Activated CD4-positive, alpha-beta T cell treated with anti-CD3 and anti-CD28 coated beads, Interleukin-2, amount 10 ng/mL, durations not matched to agents 7 days and 5 days (primary cell): ENCODE results near the gene FNDC8. TPM values are rescaled to one million over a fixed set of nuclear protein-coding genes. Genes with fewer than 3 reads are reported as not detected.
"Not testable (repeated sequence)": the region's sequence is repeated elsewhere in the genome, so short reads cannot be mapped to it uniquely, and the experiment has no call there.

Source experiments
- CTCF ChIA-PET: fragments of 350-600 bp; sonication (Branson Sonifier 250); formaldehyde crosslinking; loops from one replicate; lab custom pipeline; 2021; ENCODE audit warnings: antibody characterized with exemption; lab: Charles Lee
- POLR2A ChIA-PET: fragments of 350-600 bp; sonication (Branson Sonifier 250); formaldehyde crosslinking; loops from one replicate; lab custom pipeline; 2021; ENCODE audit warnings: antibody characterized with exemption; lab: Charles Lee
- DNase-seq: peaks from one replicate; pipeline ENCODE4 v3.0.0-alpha.2; 2020
- H3K27ac Mint-ChIP-seq: one replicate; pipeline ENCODE4 v1.8.0; 2021; ENCODE audit warnings: mild to moderate bottlenecking, moderate library complexity, mixed read lengths
- H3K27me3 Mint-ChIP-seq: one replicate; pipeline ENCODE4 v1.8.0; 2021; ENCODE audit warnings: mixed read lengths
- H3K36me3 Mint-ChIP-seq: one replicate; pipeline ENCODE4 v1.8.0; 2021; ENCODE audit warnings: low read depth, mixed read lengths
- H3K4me1 Mint-ChIP-seq: one replicate; pipeline ENCODE4 v1.8.0; 2021; ENCODE audit warnings: mixed read lengths
- H3K4me3 Mint-ChIP-seq: one replicate; pipeline ENCODE4 v1.8.0; 2021; ENCODE audit warnings: mild to moderate bottlenecking, moderate library complexity, mixed read lengths
- H3K9me3 Mint-ChIP-seq: one replicate; pipeline ENCODE4 v1.8.0; 2021; ENCODE audit warnings: mixed read lengths
- total RNA-seq, 2 experiments: library from RNA; stranded (reverse); gene quantifications; one replicate each; pipeline ENCODE4 v1.2.3, GENCODE V29; 2021

Gene FNDC8
- total RNA-seq, 2 experiments from 2014 or later: not detected

GRCh38 chr17:35151080-35151479 lies 29.7 kb downstream of the FNDC8 start:
- DNase-seq, POLR2A ChIA-PET, H3K27ac Mint-ChIP-seq, H3K4me1 Mint-ChIP-seq, H3K4me3 Mint-ChIP-seq, H3K9me3 Mint-ChIP-seq, H3K27me3 Mint-ChIP-seq, H3K36me3 Mint-ChIP-seq: not testable (repeated sequence)
- CTCF ChIA-PET: interaction anchor here (1.1 kb wide), 1 partner anchor 10 kb away, joined by 3 read pairs; no protein-coding TSS in a partner anchor

GRCh38 chr17:35152421-35153140 lies 31.2 kb downstream of the FNDC8 start:
- H3K4me3 Mint-ChIP-seq: no peak overlapping the region
- peaks cover 3% of the 10 kb centered on the region for H3K4me1 Mint-ChIP-seq
- ChIA-PET CTCF (interaction anchor here (0.8 kb wide), 1 partner anchor 61 kb away, joined by 5 read pairs; no protein-coding TSS in a partner anchor), POLR2A (no interaction called here)
- H3K27me3 Mint-ChIP-seq: peaks cover 6% of the 10 kb centered on the region
- no peak for DNase-seq
- no peak overlapping the region for H3K27ac Mint-ChIP-seq
- no peaks in the 10 kb centered on the region for H3K9me3 Mint-ChIP-seq
- H3K36me3 Mint-ChIP-seq: no peaks in the 10 kb centered on the region

- no peak overlapping the region for H3K4me3 Mint-ChIP-seq
- no peaks in the 10 kb centered on the region for H3K36me3 Mint-ChIP-seq
- CTCF ChIA-PET: interaction anchor here (0.8 to 1.0 kb wide), 2 partner anchors 11 to 20 kb away, joined by 3 read pairs; no protein-coding TSS in a partner anchor
- peaks cover 3% of the 10 kb centered on the region for H3K9me3 Mint-ChIP-seq
- H3K27me3 Mint-ChIP-seq: peaks cover 9% of the 10 kb centered on the region
- peaks cover 9% of the 10 kb centered on the region for H3K4me1 Mint-ChIP-seq
- no peak overlapping the region for H3K27ac Mint-ChIP-seq
- POLR2A ChIA-PET: no interaction called here
- no peak for DNase-seq
Measured at GRCh38 chr17:35154196-35155165, 33.1 kb downstream of the FNDC8 start.

GRCh38 chr17:35155246-35155645 lies 33.8 kb downstream of the FNDC8 start:
- ChIA-PET POLR2A (no interaction called here), CTCF (interaction anchor here (1.6 kb wide), 1 partner anchor 8 kb away, joined by 4 read pairs; the partner anchor contains the start of gene UNC45B)
- Mint-ChIP-seq H3K4me3 (no peak overlapping the region), H3K27ac (no peak overlapping the region), H3K36me3 (peaks cover 5% of the 10 kb centered on the region), H3K9me3 (peaks cover 6% of the 10 kb centered on the region), H3K4me1 (peaks cover 16% of the 10 kb centered on the region), H3K27me3 (peaks cover 9% of the 10 kb centered on the region)
- DNase-seq: no peak

GRCh38 chr17:35159940-35160339 lies 38.5 kb downstream of the FNDC8 start:
- Mint-ChIP-seq H3K4me3 (no peak overlapping the region), H3K27me3 (peaks cover 3% of the 10 kb centered on the region), H3K4me1 (peaks cover 44% of the 10 kb centered on the region), H3K9me3 (peaks cover 12% of the 10 kb centered on the region), H3K27ac (no peak overlapping the region), H3K36me3 (peaks cover 12% of the 10 kb centered on the region)
- POLR2A ChIA-PET: no interaction called here
- DNase-seq: no peak
- CTCF ChIA-PET: no interaction called here

GRCh38 chr17:35160354-35161201 lies 39.2 kb downstream of the FNDC8 start:
- peaks cover 50% of the 10 kb centered on the region for H3K4me1 Mint-ChIP-seq
- ChIA-PET CTCF (interaction anchor here (0.7 to 1.4 kb wide), 2 partner anchors 71 to 392 kb away, joined by 3 read pairs; no protein-coding TSS in a partner anchor), POLR2A (interaction anchor here (0.6 kb wide), 1 partner anchor 454 kb away, joined by 3 read pairs; no protein-coding TSS in a partner anchor)
- peaks cover 3% of the 10 kb centered on the region for H3K27me3 Mint-ChIP-seq
- H3K36me3 Mint-ChIP-seq: peaks cover 12% of the 10 kb centered on the region
- peaks cover 12% of the 10 kb centered on the region for H3K9me3 Mint-ChIP-seq
- H3K4me3 Mint-ChIP-seq: no peak overlapping the region
- DNase-seq: peak; percentile 27
- peak overlapping the region; percentile 82 for H3K27ac Mint-ChIP-seq

GRCh38 chr17:35161281-35161761 lies 39.9 kb downstream of the FNDC8 start:
- H3K9me3 Mint-ChIP-seq: peaks cover 12% of the 10 kb centered on the region
- H3K27ac Mint-ChIP-seq: peak overlapping the region; percentile 82
- peaks cover 49% of the 10 kb centered on the region for H3K4me1 Mint-ChIP-seq
- H3K27me3 Mint-ChIP-seq: peaks cover 3% of the 10 kb centered on the region
- DNase-seq: peak; percentile 35
- ChIA-PET CTCF (interaction anchor here (0.7 to 1.4 kb wide), 2 partner anchors 72 to 391 kb away, joined by 3 read pairs; no protein-coding TSS in a partner anchor), POLR2A (interaction anchor here (0.7 kb wide), 1 partner anchor 337 kb away, joined by 3 read pairs; no protein-coding TSS in a partner anchor)
- H3K36me3 Mint-ChIP-seq: peaks cover 12% of the 10 kb centered on the region
- H3K4me3 Mint-ChIP-seq: peak overlapping the region; percentile 5

- Mint-ChIP-seq H3K36me3 (peaks cover 12% of the 10 kb centered on the region), H3K4me1 (peaks cover 50% of the 10 kb centered on the region), H3K27ac (no peak overlapping the region), H3K27me3 (peaks cover 3% of the 10 kb centered on the region), H3K4me3 (no peak overlapping the region), H3K9me3 (peaks cover 12% of the 10 kb centered on the region)
- ChIA-PET CTCF (interaction anchor here (1.1 to 1.5 kb wide), 2 partner anchors 11 to 15 kb away, joined by 3 read pairs; partner anchors contain the start of gene UNC45B), POLR2A (no interaction called here)
- no peak for DNase-seq
Measured at GRCh38 chr17:35162755-35163154, 41.3 kb downstream of the FNDC8 start.

- POLR2A ChIA-PET: no interaction called here
- CTCF ChIA-PET: interaction anchor here (0.7 to 1.8 kb wide), 3 partner anchors 10 to 32 kb away, joined by 3 to 4 read pairs (median 3); no protein-coding TSS in a partner anchor
- H3K4me1 Mint-ChIP-seq: peaks cover 47% of the 10 kb centered on the region
- no peak overlapping the region for H3K4me3 Mint-ChIP-seq
- no peak for DNase-seq
- peaks cover 9% of the 10 kb centered on the region for H3K9me3 Mint-ChIP-seq
- peaks cover 12% of the 10 kb centered on the region for H3K36me3 Mint-ChIP-seq
- H3K27ac Mint-ChIP-seq: no peak overlapping the region
- H3K27me3 Mint-ChIP-seq: no peaks in the 10 kb centered on the region
Measured at GRCh38 chr17:35163886-35164285, 42.5 kb downstream of the FNDC8 start.

- peak overlapping the region; percentile 44 for H3K27ac Mint-ChIP-seq
- peaks cover 41% of the 10 kb centered on the region for H3K4me1 Mint-ChIP-seq
- ChIA-PET CTCF (interaction anchor here (0.6 to 1.8 kb wide), 7 partner anchors 13 to 449 kb away, joined by 3 to 6 read pairs (median 3); partner anchors contain the start of gene PEX12), POLR2A (no interaction called here)
- H3K9me3 Mint-ChIP-seq: peaks cover 9% of the 10 kb centered on the region
- H3K4me3 Mint-ChIP-seq: no peak overlapping the region
- no peaks in the 10 kb centered on the region for H3K27me3 Mint-ChIP-seq
- peaks cover 11% of the 10 kb centered on the region for H3K36me3 Mint-ChIP-seq
- DNase-seq: no peak
Measured at GRCh38 chr17:35164716-35165115, 43.3 kb downstream of the FNDC8 start.

- Mint-ChIP-seq H3K27me3 (no peaks in the 10 kb centered on the region), H3K9me3 (no peaks in the 10 kb centered on the region), H3K4me1 (peaks cover 30% of the 10 kb centered on the region), H3K36me3 (no peaks in the 10 kb centered on the region), H3K27ac (no peak overlapping the region), H3K4me3 (no peak overlapping the region)
- DNase-seq: no peak
- ChIA-PET CTCF (no interaction called here), POLR2A (no interaction called here)
Measured at GRCh38 chr17:35166526-35166925, 45.1 kb downstream of the FNDC8 start.
